Measurements from ENCODE around the gene ARHGAP42.

DNA sequence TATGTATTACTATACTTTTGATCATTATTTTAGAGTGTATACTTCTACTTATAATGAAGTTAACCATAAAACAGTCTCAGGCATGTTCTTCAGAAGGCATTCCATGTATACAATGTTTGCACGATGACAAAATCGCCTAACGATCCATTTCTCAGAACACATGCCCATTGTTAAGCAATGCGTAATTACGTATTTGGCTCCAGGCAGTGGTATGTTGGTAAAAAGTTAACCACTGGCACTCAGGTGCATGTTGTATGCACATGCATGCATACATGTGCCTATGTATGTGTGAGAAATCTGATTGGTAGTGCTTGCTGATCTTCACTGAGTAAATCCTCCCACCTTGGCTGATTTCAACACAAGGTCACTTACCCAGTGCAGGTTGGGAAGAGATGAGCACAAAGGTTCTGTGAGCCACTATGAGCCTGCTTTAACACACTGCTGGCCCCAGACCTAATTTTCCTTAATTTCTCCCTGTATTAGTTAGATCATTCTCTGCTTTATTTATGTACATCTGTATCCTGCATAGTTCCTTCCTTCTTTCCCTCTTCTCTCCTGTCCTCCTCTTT is 164.6 kb downstream of the ARHGAP42 start:
- TF ChIP-seq, protein P1, sequence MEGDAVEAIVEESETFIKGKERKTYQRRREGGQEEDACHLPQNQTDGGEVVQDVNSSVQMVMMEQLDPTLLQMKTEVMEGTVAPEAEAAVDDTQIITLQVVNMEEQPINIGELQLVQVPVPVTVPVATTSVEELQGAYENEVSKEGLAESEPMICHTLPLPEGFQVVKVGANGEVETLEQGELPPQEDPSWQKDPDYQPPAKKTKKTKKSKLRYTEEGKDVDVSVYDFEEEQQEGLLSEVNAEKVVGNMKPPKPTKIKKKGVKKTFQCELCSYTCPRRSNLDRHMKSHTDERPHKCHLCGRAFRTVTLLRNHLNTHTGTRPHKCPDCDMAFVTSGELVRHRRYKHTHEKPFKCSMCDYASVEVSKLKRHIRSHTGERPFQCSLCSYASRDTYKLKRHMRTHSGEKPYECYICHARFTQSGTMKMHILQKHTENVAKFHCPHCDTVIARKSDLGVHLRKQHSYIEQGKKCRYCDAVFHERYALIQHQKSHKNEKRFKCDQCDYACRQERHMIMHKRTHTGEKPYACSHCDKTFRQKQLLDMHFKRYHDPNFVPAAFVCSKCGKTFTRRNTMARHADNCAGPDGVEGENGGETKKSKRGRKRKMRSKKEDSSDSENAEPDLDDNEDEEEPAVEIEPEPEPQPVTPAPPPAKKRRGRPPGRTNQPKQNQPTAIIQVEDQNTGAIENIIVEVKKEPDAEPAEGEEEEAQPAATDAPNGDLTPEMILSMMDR (optimal IDR thresholded peaks at IDR 0.05 in 1 of 3, IDR thresholded peaks at IDR 0.05 in 1 of 3, conservative IDR thresholded peaks at IDR 0.05 in 1 of 3; ENCODE audit: extremely low read depth in 1 of 3, insufficient read depth in 2 of 3, low read length in 3 of 3) = no peak
- TF ChIP-seq EZH2 (IDR thresholded peaks at IDR 0.05; ENCODE audit: low read length) = no peak
